Endothelial cell of umbilical vein (primary cell): ENCODE data around the gene USP33. TPM values are rescaled to one million over a fixed set of nuclear protein-coding genes. Genes with fewer than 3 reads are reported as not detected.
"Not testable (repeated sequence)": the region's sequence is repeated elsewhere in the genome, so short reads cannot be mapped to it uniquely, and the experiment has no call there.

Source experiments
- BruUV-seq: library from RNA; stranded (reverse); fragments of 400-500 nt; replicated peaks from 2 replicates; lab custom pipeline; 2021; lab: Mats Ljungman, UMichigan
- CTCF ChIA-PET: fragments of 300-600, 350-600 bp; sonication (Branson Sonifier 250); formaldehyde crosslinking; loops from one replicate; lab custom pipeline; 2021; ENCODE audit warnings: antibody characterized with exemption, inconsistent platforms; lab: Charles Lee
- POLR2A ChIA-PET: fragments of 300-600, 350-600 bp; sonication (Branson Sonifier 250); formaldehyde crosslinking; loops from one replicate; lab custom pipeline; 2021; ENCODE audit warnings: antibody characterized with exemption, inconsistent platforms; lab: Charles Lee
- DNase-seq: peaks from one replicate; pipeline ENCODE4 v3.0.0-alpha.2; 2011; ENCODE audit warnings: low read depth, low spot score
- FAIRE-seq: peaks from 2 replicates; lab custom pipeline; 2011; peaks lifted over from hg19 to GRCh38; lab: Jason Lieb, UNC
- H2AFZ ChIP-seq: 2 replicates; pipeline ENCODE4 v1.6.0; 2012; ENCODE audit warnings: low read depth, low read length, control low read depth, inconsistent platforms
- H3K27ac ChIP-seq: 2 replicates; pipeline ENCODE4 v1.5.1; 2011; ENCODE audit warnings: low read depth, mild to moderate bottlenecking, control low read depth, low read length, moderate library complexity; ENCODE audit not compliant: insufficient read depth
- H3K27me3 ChIP-seq, 2 experiments: 2 replicates each; pipeline versions ENCODE4 v1.6.0 to v1.6.1; 2011; ENCODE audit warnings: low read length in 2 of 2, mixed read lengths in 1 of 2; ENCODE audit not compliant: control insufficient read depth in 2 of 2, insufficient read depth in 2 of 2
- H3K36me3 ChIP-seq, 2 experiments: 2 replicates in 1 of 2; 3 replicates in 1 of 2; pipeline ENCODE4 v1.5.1; 2011; ENCODE audit warnings: low read length in 2 of 2, mild to moderate bottlenecking in 1 of 2, moderate library complexity in 1 of 2; ENCODE audit not compliant: control insufficient read depth in 2 of 2, insufficient read depth in 2 of 2; ENCODE audit errors: extremely low read depth in 1 of 2
- H3K4me1 ChIP-seq: 3 replicates; pipeline ENCODE4 v1.5.1; 2011; ENCODE audit warnings: mild to moderate bottlenecking, low read length; ENCODE audit not compliant: control insufficient read depth, insufficient read depth; ENCODE audit errors: extremely low read depth
- H3K4me2 ChIP-seq: 2 replicates; pipeline ENCODE4 v1.6.1; 2011; ENCODE audit warnings: low read length, control low read depth, mixed read lengths; ENCODE audit not compliant: insufficient read depth
- H3K4me3 ChIP-seq, 3 experiments: fragments of 200-600 bp in 1 of 3; sonication (generic), shearing (Covaris generic) in 1 of 3; replicated peaks in 1 of 3; 2 replicates each; pipeline ENCODE4 v1.5.1; 2011 to 2016; ENCODE audit warnings: control low read depth in 3 of 3, low read length in 3 of 3, mild to moderate bottlenecking in 2 of 3, inconsistent platforms in 1 of 3, low read depth in 1 of 3, moderate library complexity in 1 of 3; ENCODE audit not compliant: insufficient read depth in 1 of 3
- H3K79me2 ChIP-seq: 2 replicates; pipeline ENCODE4 v1.6.0; 2012; ENCODE audit warnings: low read length, inconsistent platforms; ENCODE audit not compliant: control insufficient read depth, insufficient read depth
- H3K9ac ChIP-seq: replicated peaks from 2 replicates; pipeline ENCODE3; 2011; ENCODE audit warnings: low read length, control low read depth; ENCODE audit not compliant: insufficient read depth; ENCODE audit errors: extremely low read depth
- H3K9me1 ChIP-seq: replicated peaks from 3 replicates; pipeline ENCODE4 v1.6.0; 2011; ENCODE audit warnings: mild to moderate bottlenecking, low read length; ENCODE audit not compliant: control insufficient read depth, insufficient read depth; ENCODE audit errors: extremely low read depth
- H3K9me3 ChIP-seq: replicated peaks from 2 replicates; pipeline ENCODE4 v1.5.1; 2012; ENCODE audit warnings: low read length, inconsistent platforms; ENCODE audit not compliant: control insufficient read depth, insufficient read depth
- H4K20me1 ChIP-seq: replicated peaks from 2 replicates; pipeline ENCODE3; 2011; ENCODE audit warnings: mild to moderate bottlenecking, low read length; ENCODE audit not compliant: control insufficient read depth, insufficient read depth; ENCODE audit errors: extremely low read depth
- EZH2 ChIP-seq: IDR thresholded peaks from 2 replicates; pipeline ENCODE4 v1.6.1; 2012; ENCODE audit warnings: borderline replicate concordance, low read depth, mild to moderate bottlenecking, moderate library complexity, low read length, inconsistent platforms; ENCODE audit not compliant: severe bottlenecking
- GATA2 ChIP-seq: IDR thresholded peaks from 2 replicates; pipeline ENCODE4 v1.7.0; 2011; ENCODE audit warnings: low read depth, mild to moderate bottlenecking, moderate library complexity, mixed read lengths, low read length; ENCODE audit not compliant: insufficient read length, insufficient read depth
- POLR2AphosphoS5 ChIP-seq: IDR thresholded peaks from 2 replicates; pipeline ENCODE4 v1.6.1; 2012; ENCODE audit warnings: low read depth, mild to moderate bottlenecking, control low read depth, low read length, moderate library complexity; ENCODE audit not compliant: insufficient read depth
- dilution Hi-C: fragments of 300-500 bp; cut with MboI; formaldehyde crosslinking; loops from one replicate; pipeline ENCODE4 v1.15.0; 2019; ENCODE audit warnings: low sequenced_read_pairs; ENCODE audit not compliant: extremely low pct_ligation_motif_present
- intact Hi-C: fragments of 100-400 bp; cut with micrococcal nuclease; formaldehyde crosslinking; loops from one replicate; pipeline ENCODE4 v1.10.0; 2022
- polyA plus RNA-seq, 4 experiments: library from polyadenylated mRNA; depleted of rRNA in 3 of 4; stranded (reverse) in 3 of 4; unstranded in 1 of 4; fragments of >200 nt; gene quantifications; 2 replicates each; pipeline versions ENCODE4 v1.2.1 to v1.2.3, GENCODE V29; 2011 to 2012; ENCODE audit warnings: missing spikeins in 1 of 4
- total RNA-seq: library from RNA; stranded (reverse); gene quantifications from 2 replicates; pipeline ENCODE4 v1.2.3, GENCODE V29; 2021
- TF ChIP-seq, protein P1 (sequence below), 2 donors: IDR thresholded peaks; 1 replicate in 1 of 2; 2 replicates in 1 of 2; pipeline ENCODE4 v1.5.1; 2011; ENCODE audit warnings: low read length in 2 of 2, mild to moderate bottlenecking in 2 of 2, moderate library complexity in 2 of 2, control low read depth in 1 of 2, inconsistent platforms in 1 of 2, low read depth in 1 of 2; ENCODE audit not compliant: insufficient read depth in 1 of 2; ENCODE audit errors: extremely low read depth in 1 of 2

USP33 gene
- total and polyA plus RNA-seq, 2 donors (not counting 3 experiments of a cell fraction or from before 2014, with no cell fraction given) = 22.5 to 46.4 TPM

- FAIRE-seq = no peak
- CTCF ChIA-PET = interaction anchor here (0.7 to 1.4 kb wide), 3 partner anchors 9 to 27 kb away, joined by 3 to 4 read pairs (median 4); no protein-coding TSS in a partner anchor
- H2AFZ ChIP-seq = no peak overlapping the region
- no peak overlapping the region for H3K27ac ChIP-seq
- DNase-seq = no peak
- H3K36me3 ChIP-seq = no peaks in the 10 kb centered on the region
- H3K9me1 ChIP-seq = no peaks in the 10 kb centered on the region
- BruUV-seq = no TSS peak
- no peaks in the 10 kb centered on the region for H3K27me3 ChIP-seq
- H3K79me2 ChIP-seq = peaks cover 96% of the 10 kb centered on the region
- H3K4me2 ChIP-seq = no peak overlapping the region
- H3K4me3 ChIP-seq = no peak overlapping the region
- H4K20me1 ChIP-seq = peaks cover 8% of the 10 kb centered on the region
- dilution Hi-C loops (no loop called here), intact Hi-C loops (no loop called here)
- H3K9ac ChIP-seq = no peak overlapping the region
- H3K9me3 ChIP-seq = no peaks in the 10 kb centered on the region
- TF ChIP-seq GATA2 (no peak), EZH2 (no peak), POLR2AphosphoS5 (no peak)
- TF ChIP-seq, protein P1, sequence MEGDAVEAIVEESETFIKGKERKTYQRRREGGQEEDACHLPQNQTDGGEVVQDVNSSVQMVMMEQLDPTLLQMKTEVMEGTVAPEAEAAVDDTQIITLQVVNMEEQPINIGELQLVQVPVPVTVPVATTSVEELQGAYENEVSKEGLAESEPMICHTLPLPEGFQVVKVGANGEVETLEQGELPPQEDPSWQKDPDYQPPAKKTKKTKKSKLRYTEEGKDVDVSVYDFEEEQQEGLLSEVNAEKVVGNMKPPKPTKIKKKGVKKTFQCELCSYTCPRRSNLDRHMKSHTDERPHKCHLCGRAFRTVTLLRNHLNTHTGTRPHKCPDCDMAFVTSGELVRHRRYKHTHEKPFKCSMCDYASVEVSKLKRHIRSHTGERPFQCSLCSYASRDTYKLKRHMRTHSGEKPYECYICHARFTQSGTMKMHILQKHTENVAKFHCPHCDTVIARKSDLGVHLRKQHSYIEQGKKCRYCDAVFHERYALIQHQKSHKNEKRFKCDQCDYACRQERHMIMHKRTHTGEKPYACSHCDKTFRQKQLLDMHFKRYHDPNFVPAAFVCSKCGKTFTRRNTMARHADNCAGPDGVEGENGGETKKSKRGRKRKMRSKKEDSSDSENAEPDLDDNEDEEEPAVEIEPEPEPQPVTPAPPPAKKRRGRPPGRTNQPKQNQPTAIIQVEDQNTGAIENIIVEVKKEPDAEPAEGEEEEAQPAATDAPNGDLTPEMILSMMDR (IDR thresholded peaks at IDR 0.05; ENCODE audit: extremely low read depth in 1 of 2, insufficient read depth in 1 of 2, low read depth in 1 of 2, low read length in 2 of 2) = no peak
- POLR2A ChIA-PET = interaction anchor here (0.7 kb wide), 1 partner anchor 32 kb away, joined by 3 read pairs; no protein-coding TSS in a partner anchor
- H3K4me1 ChIP-seq = no peaks in the 10 kb centered on the region
Measured at GRCh38 chr1:77649127-77649526, 110.5 kb downstream of the USP33 start.

GRCh38 chr1:77646224-77646623 is 113.4 kb downstream of the USP33 start:
- DNase-seq, H3K4me3 ChIP-seq, H3K9ac ChIP-seq, POLR2A ChIA-PET, dilution Hi-C loops, H3K36me3 ChIP-seq, intact Hi-C loops, BruUV-seq, H3K27me3 ChIP-seq, CTCF ChIA-PET, H4K20me1 ChIP-seq, H3K4me2 ChIP-seq, H3K27ac ChIP-seq, H2AFZ ChIP-seq, H3K9me3 ChIP-seq, H3K9me1 ChIP-seq, FAIRE-seq, H3K4me1 ChIP-seq: not testable (repeated sequence)
- peaks cover 96% of the 10 kb centered on the region for H3K79me2 ChIP-seq

Other genes with a start within 250 kb of the USP33 start
- 48.4 and 54.3 TPM in 2 replicates for gene ZZZ3, start 77.2 kb downstream of the USP33 start, total RNA-seq
- gene ZZZ3, start 77.2 kb downstream of the USP33 start, polyA plus RNA-seq = 10.4 and 13.1 TPM in 2 replicates
- gene MIGA1, start 19.8 kb upstream of the USP33 start, total RNA-seq = 13.7 and 14.6 TPM in 2 replicates
- gene MIGA1, start 19.8 kb upstream of the USP33 start, polyA plus RNA-seq = 2.0 and 2.8 TPM in 2 replicates
- gene NEXN, start 128.8 kb upstream of the USP33 start, total RNA-seq = 11.7 and 14.2 TPM in 2 replicates
- gene NEXN, start 128.8 kb upstream of the USP33 start, polyA plus RNA-seq = 0.89 and 1.0 TPM in 2 replicates
- 163 and 166 TPM in 2 replicates for gene FUBP1, start 219.2 kb upstream of the USP33 start, total RNA-seq
- gene FUBP1, start 219.2 kb upstream of the USP33 start, polyA plus RNA-seq = 112 and 124 TPM in 2 replicates
- gene DNAJB4, start 245.1 kb upstream of the USP33 start, total RNA-seq = 122 and 136 TPM in 2 replicates
- gene DNAJB4, start 245.1 kb upstream of the USP33 start, polyA plus RNA-seq = 20.1 and 30.4 TPM in 2 replicates